Osteoblast (primary cell): ENCODE measurements around the gene INPP4B. TPM values are rescaled to one million over a fixed set of nuclear protein-coding genes. Genes with fewer than 3 reads are reported as not detected.
"Not testable (repeated sequence)": the region's sequence is repeated elsewhere in the genome, so short reads cannot be mapped to it uniquely, and the experiment has no call there.

Source experiments
- DNase-seq: peaks from one replicate; pipeline ENCODE4 v3.0.0; 2011; ENCODE audit warnings: low spot score, mixed read lengths; ENCODE audit not compliant: insufficient read length; ENCODE audit errors: missing footprints
- H2AFZ ChIP-seq: 2 replicates; pipeline ENCODE4 v1.6.0; 2011; ENCODE audit warnings: mild to moderate bottlenecking, low read length
- H3K27ac ChIP-seq: 2 replicates; pipeline ENCODE4 v1.5.1; 2011; ENCODE audit warnings: mild to moderate bottlenecking, low read depth, low read length, moderate library complexity
- H3K27me3 ChIP-seq: 2 replicates; pipeline ENCODE4 v1.6.0; 2012; ENCODE audit warnings: mild to moderate bottlenecking, control low read depth, inconsistent platforms, low read length, moderate library complexity; ENCODE audit not compliant: insufficient read depth
- H3K36me3 ChIP-seq: 2 replicates; pipeline ENCODE4 v1.5.1; 2011; ENCODE audit warnings: mild to moderate bottlenecking, low read length, control low read depth, moderate library complexity; ENCODE audit not compliant: insufficient read depth
- H3K4me1 ChIP-seq: 2 replicates; pipeline ENCODE4 v1.5.1; 2011; ENCODE audit warnings: mild to moderate bottlenecking, low read length, control low read depth, moderate library complexity; ENCODE audit not compliant: insufficient read depth
- H3K4me2 ChIP-seq: 2 replicates; pipeline ENCODE4 v1.6.0; 2011; ENCODE audit warnings: mild to moderate bottlenecking, low read length; ENCODE audit not compliant: insufficient read depth
- H3K4me3 ChIP-seq: fragments of 200-600 bp; sonication (generic); 3 replicates; pipeline ENCODE4 v1.5.1; 2012; ENCODE audit warnings: mild to moderate bottlenecking, low read length, inconsistent platforms; ENCODE audit not compliant: insufficient read depth
- H3K79me2 ChIP-seq: 2 replicates; pipeline ENCODE4 v1.6.0; 2012; ENCODE audit warnings: mild to moderate bottlenecking, low read length, control low read depth, inconsistent platforms; ENCODE audit not compliant: insufficient read depth
- H3K9me3 ChIP-seq: 2 replicates; pipeline ENCODE4 v1.5.1; 2011; ENCODE audit warnings: low read depth, low read length, control low read depth
- H4K20me1 ChIP-seq: 2 replicates; pipeline ENCODE4 v1.6.0; 2012; ENCODE audit warnings: mild to moderate bottlenecking, low read length, control low read depth; ENCODE audit not compliant: insufficient read depth
- total RNA-seq: library from RNA; depleted of rRNA; stranded (reverse); fragments of >200 nt; gene quantifications from 2 replicates; pipeline ENCODE4 v1.2.3, GENCODE V29; 2012
- TF ChIP-seq, protein P1 (sequence below): IDR thresholded peaks from 2 replicates; pipeline ENCODE4 v1.5.1; 2011; ENCODE audit warnings: mild to moderate bottlenecking, low read depth, low read length, moderate library complexity; ENCODE audit errors: extremely low read depth

Gene INPP4B
- total RNA-seq, 1 donor, result 11.6 TPM

DNA sequence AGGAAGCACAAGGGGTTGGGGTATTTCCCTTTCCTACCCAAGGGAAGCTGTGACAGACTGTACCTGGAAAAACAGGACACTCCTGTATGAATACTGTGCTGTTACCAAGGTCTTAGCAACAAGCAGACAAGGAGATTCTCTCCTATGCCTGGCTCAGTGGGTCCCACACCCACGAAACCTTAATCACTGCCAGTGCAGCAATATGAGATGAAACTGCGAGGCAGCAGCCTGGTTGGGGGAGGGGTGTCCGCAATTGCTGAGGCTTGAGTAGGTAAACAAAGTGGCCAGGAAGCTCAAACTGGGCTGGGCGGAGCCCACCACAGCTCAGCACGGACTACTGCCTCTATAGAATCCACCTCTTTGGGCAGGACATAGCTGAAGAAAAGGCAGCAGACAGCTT lies 197.7 kb downstream of the INPP4B start:
- Histone ChIP-seq H3K27ac (no peak overlapping the region), H3K9me3 (no peaks in the 10 kb centered on the region), H2AFZ (no peak overlapping the region), H4K20me1 (no peaks in the 10 kb centered on the region), H3K4me3 (no peak overlapping the region), H3K4me2 (no peak overlapping the region), H3K79me2 (no peaks in the 10 kb centered on the region), H3K36me3 (no peaks in the 10 kb centered on the region), H3K27me3 (no peaks in the 10 kb centered on the region), H3K4me1 (no peaks in the 10 kb centered on the region)
- TF ChIP-seq, protein P1, sequence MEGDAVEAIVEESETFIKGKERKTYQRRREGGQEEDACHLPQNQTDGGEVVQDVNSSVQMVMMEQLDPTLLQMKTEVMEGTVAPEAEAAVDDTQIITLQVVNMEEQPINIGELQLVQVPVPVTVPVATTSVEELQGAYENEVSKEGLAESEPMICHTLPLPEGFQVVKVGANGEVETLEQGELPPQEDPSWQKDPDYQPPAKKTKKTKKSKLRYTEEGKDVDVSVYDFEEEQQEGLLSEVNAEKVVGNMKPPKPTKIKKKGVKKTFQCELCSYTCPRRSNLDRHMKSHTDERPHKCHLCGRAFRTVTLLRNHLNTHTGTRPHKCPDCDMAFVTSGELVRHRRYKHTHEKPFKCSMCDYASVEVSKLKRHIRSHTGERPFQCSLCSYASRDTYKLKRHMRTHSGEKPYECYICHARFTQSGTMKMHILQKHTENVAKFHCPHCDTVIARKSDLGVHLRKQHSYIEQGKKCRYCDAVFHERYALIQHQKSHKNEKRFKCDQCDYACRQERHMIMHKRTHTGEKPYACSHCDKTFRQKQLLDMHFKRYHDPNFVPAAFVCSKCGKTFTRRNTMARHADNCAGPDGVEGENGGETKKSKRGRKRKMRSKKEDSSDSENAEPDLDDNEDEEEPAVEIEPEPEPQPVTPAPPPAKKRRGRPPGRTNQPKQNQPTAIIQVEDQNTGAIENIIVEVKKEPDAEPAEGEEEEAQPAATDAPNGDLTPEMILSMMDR, result no peak
- no peak for DNase-seq

DNA sequence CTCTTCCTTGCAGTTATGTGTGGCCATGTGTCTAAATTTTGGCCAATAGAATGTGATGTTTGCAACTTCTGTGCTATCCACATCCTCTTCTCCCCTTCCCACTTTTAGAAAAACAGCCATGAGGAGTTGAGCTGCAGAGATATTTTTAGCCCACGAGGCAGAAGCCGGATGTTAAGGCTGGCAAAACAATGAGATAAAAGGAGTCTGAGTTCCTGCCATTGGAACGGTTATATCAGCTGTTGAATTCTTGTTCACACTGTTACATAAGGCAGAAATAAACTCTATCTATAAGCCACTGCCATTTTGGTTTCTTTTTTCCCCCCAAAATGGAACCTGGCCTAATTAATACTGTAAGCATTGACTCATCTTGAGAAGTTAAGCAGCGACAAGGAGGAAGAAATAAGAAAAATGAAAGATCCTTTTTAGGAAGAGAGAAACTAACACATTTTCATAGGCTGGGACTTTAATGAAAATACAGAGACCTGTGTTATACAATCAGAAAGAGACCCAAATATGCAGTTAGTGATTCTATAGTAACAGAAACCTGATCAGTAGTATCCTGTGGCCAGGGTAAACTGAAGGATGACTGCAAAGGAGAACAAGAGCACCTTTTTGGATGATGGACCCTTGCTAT lies 200.5 kb downstream of the INPP4B start:
- H3K36me3 ChIP-seq, result no peaks in the 10 kb centered on the region
- no peak overlapping the region for H3K27ac ChIP-seq
- H3K79me2 ChIP-seq, result no peaks in the 10 kb centered on the region
- no peaks in the 10 kb centered on the region for H3K4me1 ChIP-seq
- peak overlapping the region; percentile 11 for H3K4me2 ChIP-seq
- peak; percentile 25 for DNase-seq
- H4K20me1 ChIP-seq, result no peaks in the 10 kb centered on the region
- no peaks in the 10 kb centered on the region for H3K9me3 ChIP-seq
- H3K4me3 ChIP-seq, result no peak overlapping the region
- TF ChIP-seq, protein P1, result no peak
- peak overlapping the region; percentile 40 for H2AFZ ChIP-seq
- no peaks in the 10 kb centered on the region for H3K27me3 ChIP-seq

DNA sequence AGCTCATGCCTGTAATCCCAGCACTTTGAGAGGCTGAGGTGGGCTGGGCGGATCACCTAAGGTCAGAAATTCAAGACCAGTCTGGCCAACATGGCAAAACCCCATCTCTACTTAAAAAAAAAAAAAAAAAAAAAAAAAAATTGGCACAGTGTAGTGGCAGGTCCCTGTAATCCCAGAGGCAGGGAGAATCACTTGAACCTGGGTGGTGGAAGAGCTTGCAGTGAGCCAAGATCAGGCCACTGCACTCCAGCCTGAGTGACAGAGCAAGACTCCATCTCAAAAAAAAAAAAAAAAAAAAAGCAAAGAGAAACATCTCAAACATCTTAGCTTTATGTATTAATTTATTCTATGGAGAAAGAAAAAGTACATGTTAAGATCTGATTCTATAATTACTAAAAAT lies 201.5 kb downstream of the INPP4B start:
- not testable (repeated sequence) for H2AFZ ChIP-seq, H3K79me2 ChIP-seq, H4K20me1 ChIP-seq, H3K9me3 ChIP-seq, H3K4me2 ChIP-seq, H3K4me3 ChIP-seq, H3K27me3 ChIP-seq, H3K4me1 ChIP-seq, H3K36me3 ChIP-seq, H3K27ac ChIP-seq, DNase-seq

DNA sequence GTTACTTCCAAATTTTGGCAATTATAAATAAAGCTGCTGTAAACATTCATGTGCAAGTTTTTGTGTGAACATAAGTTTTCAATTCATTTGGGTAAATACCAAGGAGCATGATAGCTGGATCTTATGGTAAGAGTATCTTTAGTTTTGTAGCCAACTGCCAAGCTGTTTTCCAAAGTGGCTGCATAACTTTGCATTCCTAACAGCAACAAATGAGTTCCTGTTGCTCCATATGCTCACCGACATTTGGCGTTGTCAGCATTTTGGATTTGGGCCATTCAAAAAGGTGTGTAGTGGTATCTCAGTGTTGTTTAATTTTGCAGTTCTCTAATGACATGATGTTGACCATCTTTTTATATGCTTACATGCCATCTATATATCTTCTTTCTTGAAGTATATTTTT lies 208.5 kb downstream of the INPP4B start:
- Histone ChIP-seq H4K20me1 (no peaks in the 10 kb centered on the region), H3K27ac (no peak overlapping the region), H3K79me2 (no peaks in the 10 kb centered on the region), H2AFZ (no peak overlapping the region), H3K4me3 (no peak overlapping the region), H3K27me3 (no peaks in the 10 kb centered on the region), H3K4me2 (no peak overlapping the region), H3K9me3 (no peaks in the 10 kb centered on the region), H3K4me1 (no peaks in the 10 kb centered on the region), H3K36me3 (no peaks in the 10 kb centered on the region)
- TF ChIP-seq, protein P1, result no peak
- DNase-seq, result no peak
